Retina (tissue), 1 donor: Measurements from ENCODE around the gene GRAMD2B.
"Not testable (repeated sequence)": the region's sequence is repeated elsewhere in the genome, so short reads cannot be mapped to it uniquely, and the experiment has no call there.

Experiments
- DNase-seq: peaks from one replicate; pipeline ENCODE4 v3.0.0-alpha.2; 2016

Gene GRAMD2B, protein sequence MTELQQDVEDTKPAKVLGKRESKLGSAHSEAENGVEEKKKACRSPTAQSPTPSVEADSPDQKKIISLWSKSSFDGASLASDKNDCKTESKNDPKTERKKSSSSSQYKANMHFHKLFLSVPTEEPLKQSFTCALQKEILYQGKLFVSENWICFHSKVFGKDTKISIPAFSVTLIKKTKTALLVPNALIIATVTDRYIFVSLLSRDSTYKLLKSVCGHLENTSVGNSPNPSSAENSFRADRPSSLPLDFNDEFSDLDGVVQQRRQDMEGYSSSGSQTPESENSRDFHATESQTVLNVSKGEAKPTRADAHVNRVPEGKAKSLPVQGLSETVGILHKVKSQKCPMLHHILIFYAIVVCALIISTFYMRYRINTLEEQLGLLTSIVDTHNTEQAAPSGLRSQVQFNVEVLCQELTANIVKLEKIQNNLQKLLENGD

DNA sequence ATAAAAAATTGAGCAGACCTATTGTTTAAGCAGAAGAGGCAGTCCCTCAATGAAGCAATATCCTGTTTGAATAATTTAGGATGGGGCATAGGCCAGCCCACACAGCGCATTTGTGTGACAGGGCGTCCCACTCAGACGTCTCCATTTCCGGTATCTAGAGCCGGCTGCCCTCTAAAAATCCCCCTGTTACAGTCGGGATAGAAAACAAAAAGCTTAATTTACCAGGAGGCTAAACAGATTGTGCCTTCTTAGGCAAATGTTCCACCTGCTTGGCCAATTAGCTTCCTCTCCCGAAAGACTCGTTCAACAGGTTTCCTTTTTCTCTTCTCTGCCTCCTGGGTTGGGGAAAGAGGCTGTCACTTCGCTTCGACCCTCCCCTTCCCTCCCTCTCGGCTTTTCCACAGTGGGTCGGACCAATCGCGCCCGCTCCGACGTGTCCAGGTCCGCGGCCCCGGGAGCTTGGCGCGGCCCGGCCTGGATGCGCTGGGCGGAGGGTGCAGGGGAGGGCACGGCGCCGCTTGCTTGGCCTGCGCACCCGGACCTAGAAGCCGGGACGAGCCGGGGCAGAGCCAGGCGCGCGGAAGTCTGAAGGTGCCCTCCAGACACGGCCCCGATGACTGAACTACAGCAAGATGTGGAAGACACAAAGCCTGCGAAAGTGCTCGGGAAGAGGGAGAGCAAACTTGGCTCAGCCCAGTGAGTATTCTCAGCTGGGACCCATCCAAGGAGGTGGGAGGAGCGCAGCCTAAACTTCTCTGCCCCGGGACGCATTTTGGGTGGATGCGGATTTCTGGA is at the start of gene GRAMD2B:
GRAMD2B (plus strand) TSS at position 416 of the 795 bp plus-strand sequence; CDS start at position 614, 198 bp downstream.
- DNase-seq, result peak; percentile 87

DNA sequence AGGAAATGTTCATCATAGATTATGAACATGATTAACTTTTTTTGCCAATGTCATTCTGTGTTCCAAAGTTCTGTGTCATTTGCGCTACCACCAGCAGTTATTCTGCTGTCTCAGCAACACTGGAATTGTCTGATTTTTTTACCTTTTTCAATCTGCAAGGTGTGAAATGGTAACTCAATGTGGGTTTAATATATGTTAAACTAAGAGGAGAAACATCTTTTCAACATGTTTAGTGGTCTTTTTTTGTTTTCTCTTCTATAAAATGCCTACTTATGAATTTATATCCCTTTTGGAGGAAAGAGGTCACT is 49.1 kb upstream of the GRAMD2B start:
- no peak for DNase-seq

DNA sequence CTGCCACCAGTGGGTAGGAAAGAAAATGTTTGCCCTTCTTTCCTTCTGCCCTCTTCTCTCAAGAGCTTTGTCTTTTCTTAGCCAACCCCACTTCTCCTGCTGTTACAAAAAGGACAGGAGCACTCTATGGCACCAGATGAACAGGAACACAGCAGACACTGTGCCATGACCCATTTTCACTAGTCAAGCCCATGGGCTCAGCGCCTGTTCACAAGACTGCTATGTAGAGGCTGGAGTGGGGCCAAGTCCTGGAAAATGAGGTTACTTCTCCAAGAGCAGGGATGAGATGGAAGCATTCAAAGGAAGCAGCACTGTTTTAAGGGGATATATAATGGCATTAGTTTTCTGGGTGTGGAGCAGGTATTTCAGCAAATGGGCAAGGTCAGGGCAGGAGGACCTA is 46.8 kb upstream of the GRAMD2B start:
- DNase-seq, result no peak

DNA sequence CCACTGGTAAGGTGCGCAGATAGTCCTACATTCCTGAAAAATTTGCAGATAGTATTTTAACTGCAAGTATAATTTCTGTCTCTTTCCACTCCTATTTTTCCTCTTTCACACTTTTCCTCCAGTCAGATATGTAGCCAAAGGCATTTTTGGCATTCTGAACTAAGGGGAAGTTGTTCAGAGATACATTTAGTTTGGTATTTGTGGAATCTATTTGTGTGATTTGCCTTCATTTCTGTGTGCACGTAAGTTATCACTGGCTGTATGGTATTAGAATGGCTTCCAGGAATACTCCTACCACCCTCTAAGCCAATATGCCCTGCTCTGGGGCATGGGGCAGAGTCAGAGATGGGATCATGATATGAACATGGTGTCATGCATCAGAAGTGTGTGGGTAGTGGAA is 45.8 kb upstream of the GRAMD2B start:
- no peak for DNase-seq

DNA sequence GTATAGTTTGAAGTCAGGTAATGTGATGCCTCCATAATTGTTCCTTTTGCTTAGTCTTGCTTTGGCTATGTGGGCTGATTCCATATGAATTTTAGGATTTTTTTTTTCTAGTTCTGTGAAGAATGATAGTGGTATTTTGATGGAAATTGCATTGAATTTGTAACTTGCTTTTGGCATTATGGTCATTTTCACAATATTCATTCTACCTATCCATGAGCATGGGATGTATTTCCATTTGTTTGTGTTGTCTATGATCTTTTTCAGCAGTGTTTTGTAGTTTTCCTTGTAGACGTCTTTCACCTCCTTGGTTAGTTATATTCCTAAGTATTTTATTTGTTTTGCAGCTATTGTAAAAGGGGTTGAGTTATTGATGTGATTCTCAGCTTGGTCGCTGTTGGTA is 42.9 kb upstream of the GRAMD2B start:
- DNase-seq, result not testable (repeated sequence)

DNA sequence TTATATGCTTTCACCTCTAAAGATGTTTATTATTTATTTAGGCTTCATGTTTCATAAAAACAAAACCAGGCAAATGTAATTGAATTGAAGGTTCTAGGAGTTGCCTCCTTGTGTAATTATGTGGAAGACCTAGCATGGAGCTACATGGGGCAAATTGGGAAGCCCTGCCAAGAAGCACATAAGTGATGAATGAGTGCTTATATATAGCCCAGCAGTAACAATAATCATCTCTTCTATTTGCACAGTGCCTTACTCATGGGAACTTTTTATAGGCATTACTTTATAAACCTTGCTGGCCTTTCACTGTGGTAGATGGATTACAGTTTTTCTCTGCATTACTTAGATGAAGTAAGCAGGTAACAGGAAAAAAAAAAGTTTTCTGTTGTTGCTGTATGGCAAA is 40.0 kb upstream of the GRAMD2B start:
- DNase-seq, result no peak

DNA sequence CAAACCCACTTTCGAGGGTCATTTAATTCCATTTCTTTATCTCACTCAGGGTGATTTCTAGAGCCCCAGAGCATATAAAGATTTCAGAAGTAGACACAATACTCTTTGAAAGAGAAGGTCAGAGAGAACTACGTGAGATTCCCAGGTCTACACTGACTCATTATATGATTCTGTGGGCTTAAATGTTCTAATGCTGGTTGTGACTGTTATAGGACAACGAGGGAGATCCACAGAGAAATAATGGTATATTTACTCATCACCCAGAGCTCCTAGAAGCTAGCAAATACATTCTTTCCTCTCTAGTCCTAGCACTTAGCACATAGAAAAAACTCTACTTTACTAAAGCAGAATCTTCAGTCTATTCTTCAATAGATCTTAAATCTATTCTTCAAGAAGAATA is 39.4 kb upstream of the GRAMD2B start:
- DNase-seq, result no peak

DNA sequence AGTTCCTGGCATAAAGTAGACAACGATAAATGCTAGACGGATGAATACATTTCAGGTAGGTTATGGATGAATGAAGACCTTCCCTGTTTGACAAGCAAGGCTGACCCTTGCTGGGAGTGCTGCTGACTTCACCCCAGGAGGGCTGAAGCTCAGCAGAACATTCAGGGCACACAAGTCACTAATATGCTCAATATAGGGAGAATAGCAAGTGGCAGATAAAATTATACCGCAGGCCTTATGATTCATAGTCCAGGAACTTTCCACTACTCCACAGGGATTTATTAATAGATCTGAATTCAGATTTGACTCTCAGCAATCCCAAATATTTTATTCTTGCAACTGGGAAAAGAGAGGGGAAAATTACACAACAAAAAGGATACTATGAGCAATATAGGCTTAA is 38.2 kb upstream of the GRAMD2B start:
- DNase-seq, result no peak

DNA sequence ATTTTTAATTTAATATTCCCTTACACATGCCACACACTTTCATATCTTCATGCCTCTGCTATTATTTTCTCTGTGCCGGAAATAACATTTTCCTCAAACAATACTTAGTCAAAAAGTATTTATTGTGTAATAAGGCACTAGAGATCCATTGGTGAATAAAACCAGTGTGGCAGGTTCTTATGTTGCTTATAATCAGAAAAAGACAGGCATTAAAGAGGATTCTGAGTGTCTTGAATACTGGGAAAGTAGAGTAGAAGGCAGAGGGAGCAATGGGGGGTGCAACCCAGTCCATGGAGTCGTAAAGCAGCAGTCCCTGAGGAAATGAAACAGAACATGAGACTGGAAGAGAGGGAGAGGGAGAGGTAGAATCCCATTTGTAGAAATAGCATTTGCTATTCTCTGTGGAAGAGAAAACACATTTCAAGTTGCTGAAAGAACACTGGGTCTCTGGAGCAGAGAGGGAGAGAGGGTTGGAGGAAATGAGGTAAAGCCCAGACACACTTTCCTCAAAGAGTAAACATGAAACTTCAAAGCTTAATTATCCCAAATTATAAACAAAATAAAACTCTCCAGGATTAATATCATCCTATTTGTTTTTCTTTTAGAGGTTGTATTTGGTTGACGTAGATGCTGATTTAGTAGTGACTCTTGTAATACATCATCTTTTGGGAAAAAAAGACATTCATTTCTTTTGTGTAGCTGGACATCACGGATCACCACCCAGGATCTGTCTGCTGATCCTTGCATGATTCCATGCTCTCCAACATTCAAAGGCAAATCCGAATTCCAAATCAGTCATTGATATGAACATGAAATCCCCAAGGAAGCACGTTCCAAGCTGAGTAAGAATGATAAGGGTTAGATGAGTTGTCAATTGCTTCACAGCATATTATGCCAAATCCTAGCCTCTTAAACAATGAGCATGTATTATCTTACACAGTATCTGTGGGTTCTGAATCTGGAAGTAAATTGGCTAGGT is 37.4 kb upstream of the GRAMD2B start:
- DNase-seq, result no peak

DNA sequence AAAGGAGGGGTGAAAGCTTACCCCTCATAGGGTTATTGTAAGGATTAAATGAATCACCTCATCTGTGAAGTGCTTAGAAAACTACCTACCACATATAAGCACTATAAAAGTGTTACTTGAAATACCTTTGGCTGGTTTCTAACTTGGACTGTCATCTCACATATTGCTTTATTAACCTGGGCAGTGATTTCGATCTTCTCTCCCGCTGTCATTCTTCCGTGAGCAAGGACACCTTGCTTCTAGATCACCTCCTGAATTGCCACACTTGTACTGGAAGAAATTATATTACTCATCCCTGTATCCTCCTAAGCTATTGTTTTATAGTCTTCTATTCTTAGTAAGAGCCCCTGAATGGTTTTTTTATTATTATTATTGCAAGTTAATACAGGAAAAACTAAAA is 34.0 kb upstream of the GRAMD2B start:
- DNase-seq, result no peak

DNA sequence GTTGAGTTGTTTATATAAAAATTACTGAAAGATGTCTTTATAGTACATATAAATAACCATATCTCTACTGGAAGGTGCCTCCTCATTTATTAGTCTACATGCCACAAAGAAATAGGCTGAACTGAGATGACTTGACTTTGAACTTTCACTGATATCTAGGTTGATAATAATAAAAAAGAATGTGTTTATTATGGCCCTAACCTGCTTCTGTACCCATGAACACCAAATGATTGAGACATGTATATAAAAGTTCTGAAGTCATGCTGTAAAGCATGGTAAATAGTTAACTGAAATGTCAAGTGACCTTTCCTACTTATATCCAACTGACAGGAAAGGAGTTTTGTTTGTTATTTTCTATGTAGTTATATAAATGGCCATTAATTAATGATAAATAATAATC is 33.2 kb upstream of the GRAMD2B start:
- DNase-seq, result no peak

DNA sequence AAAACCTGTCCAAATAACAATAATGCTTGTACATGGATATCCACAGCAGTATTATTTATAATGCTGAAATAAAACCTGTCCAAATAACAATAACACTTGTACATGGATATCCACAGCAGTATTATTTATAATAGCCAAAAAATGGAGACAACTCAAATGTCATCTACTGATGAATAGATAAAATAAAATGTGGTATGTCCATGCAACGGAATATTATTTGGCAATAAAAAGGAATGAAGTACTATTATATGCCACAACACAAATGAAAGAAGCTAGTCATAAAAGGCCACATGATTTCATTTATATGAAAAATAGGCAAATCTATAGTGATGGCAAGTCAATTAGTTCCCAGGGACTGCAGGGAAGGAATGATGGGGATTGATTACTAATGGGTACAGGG is 31.8 kb upstream of the GRAMD2B start:
- no peak for DNase-seq

DNA sequence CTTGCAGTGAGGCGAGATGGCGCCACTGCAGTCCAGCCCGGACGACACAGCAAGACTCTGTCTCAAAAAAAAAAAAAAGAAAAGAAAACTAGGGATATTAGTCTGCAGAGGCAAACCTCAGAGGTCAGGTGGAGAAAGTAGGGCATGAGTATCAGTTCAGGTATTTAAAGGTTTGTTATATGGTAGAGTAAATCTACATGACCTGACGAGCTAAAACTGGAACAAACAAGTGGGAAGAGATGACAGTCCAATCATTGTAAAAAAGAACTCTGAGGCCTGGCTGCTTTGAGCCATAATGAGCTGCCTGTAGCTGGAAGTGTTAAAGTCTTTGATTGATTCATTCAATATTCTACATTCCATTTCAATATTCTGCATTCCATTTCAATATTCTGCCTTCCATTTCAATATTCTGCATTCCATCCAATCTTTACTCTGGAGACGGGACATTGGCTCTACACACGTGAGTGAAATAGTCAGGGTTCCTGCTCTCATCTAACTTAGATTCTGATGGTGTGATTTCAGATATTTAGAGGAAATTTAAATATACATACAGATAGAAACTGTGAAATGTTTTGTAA is 28.9 kb upstream of the GRAMD2B start:
- DNase-seq, result no peak

DNA sequence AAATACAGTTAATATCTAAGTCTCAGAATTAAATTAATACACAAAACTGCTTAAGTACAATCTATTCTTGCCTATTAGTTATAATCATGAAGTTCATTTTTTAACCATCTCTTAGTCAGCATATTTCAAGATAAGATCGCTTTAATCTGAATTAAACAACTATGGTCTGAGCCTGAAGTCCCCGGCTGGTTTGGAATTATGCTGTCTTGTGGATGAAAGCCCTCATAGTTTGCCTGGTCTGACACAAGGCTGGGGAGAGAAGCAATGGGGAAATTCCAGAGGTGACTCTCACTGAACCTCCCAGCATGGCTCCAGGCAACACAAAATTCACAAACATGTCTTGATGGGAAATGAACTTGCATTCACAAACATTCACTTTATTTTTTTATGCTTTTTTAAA is 28.0 kb upstream of the GRAMD2B start:
- no peak for DNase-seq

DNA sequence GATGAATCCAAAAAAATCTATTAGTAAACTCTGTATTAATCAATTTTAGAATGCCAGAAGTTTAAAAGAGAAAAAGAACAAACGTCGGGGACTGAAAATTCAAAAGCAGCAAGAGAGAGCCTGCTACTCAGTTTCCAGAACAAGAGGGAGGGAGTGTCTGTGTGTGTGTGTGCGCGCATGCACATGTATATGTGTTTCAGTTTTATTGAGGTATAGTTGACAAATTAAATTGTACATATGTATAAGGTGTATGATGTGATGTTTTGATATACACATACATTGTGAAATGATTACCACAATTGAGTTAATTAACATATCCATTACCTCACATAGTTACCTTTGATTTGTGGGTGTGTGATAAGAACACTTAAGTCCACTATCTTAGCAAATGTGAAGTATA is 27.6 kb upstream of the GRAMD2B start:
- no peak for DNase-seq

DNA sequence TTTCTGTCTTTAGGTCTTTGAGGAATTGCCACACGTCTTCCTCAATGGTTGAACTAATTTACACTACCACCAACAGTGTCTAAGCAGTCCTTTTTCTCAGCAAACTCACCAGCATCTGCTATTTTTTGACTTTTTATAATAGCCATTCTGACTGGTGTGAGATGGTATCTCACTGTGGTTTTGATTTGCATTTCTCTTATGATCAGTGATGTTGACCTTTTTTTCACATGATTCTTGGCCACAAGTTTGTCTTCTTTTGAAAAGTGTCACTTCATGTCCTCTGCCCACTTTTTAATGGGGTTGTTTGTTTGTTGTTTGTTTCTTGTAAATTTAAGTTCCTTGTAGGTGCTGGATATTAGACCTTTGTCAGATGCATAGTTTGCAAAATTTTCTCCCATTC is 26.5 kb upstream of the GRAMD2B start:
- not testable (repeated sequence) for DNase-seq

DNA sequence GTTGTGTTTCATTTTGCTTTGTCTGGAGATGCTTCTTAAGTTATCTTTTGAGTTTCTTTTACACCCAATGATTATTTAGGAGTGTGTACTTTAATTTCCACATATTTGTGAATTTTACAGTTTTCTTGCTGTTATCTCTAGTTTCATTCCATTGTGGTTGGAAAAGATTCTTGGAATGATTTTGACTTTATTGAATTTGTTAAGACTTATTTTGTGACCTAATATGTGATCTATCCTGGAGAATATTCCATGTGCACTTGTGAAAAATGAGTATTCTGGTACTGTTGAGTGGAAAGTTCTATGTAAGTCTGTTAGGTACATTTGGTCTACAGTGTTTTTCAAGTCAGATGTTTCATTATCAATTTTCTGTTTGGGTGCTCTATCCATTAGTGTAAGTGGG is 24.4 kb upstream of the GRAMD2B start:
- DNase-seq, result no peak

DNA sequence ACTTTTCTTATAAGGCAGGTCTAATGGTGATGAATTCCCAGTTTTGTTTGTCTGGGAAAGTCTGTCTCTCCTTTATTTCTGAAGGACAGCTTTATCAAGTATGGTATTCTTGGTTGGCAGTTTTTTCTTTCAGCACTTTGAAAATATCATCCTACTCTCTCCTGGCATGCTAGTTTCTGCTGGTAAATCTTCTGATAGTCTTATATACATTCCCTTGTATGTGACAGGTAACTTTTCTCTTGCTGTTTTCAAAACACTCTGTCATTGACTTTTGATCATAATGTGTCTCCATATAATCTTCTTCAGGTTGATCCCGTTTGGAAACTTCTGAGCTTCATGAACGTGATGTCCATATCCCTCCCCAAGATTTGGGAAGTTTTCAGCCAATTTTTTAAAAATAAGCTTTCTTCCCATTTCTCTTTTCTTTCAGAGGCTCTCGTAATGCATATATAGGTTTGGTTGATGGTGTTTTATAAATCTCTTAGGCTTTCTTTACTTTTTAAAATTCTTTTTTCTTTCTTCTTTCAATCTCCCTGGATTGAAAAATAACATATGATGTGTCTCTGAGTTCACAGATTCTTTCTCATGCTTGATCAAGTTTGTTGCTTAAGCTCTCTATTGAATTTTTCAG is 22.5 kb upstream of the GRAMD2B start:
- DNase-seq, result no peak

DNA sequence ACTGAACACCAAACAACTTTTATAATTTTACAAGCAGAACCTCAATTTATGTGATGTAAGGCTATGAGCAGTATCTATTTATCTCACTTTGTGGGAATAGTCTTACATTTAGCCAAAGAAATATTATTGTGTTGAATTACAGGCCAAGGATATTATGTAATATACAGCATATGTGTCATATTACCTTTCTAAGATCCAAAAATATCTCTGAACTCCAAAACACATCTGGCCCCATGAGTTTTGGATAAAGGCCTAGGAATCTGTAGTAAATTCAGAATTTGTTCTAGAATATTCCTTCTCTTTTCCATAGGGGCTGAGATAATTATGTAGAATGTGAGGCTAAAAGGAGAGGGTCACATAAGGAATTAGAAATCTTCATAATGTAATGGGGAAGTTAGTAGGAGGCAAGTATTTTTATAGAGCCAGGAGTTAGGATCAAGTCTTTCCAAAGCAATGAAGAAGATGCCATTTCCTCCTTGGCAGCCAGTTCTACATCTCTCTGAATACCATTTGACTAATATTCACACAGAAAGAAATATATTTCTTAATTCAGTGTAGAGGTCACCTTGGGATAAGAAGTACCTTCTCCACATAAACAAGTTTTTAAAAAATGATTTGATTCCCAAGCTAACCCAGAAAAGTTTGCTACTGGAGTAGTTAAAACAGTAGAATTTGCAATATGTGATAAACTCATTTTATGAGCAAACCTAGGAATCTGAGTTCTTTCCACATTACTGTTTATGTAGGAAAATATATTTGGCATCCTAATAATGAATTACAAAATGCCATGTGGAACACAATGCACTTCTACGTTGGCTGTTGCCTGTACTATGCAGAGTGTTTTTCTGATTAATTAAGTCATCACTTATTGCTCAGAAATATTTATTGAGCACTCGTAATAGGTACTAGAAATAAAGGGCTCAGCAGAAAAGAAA is 20.3 kb upstream of the GRAMD2B start:
- no peak for DNase-seq

DNA sequence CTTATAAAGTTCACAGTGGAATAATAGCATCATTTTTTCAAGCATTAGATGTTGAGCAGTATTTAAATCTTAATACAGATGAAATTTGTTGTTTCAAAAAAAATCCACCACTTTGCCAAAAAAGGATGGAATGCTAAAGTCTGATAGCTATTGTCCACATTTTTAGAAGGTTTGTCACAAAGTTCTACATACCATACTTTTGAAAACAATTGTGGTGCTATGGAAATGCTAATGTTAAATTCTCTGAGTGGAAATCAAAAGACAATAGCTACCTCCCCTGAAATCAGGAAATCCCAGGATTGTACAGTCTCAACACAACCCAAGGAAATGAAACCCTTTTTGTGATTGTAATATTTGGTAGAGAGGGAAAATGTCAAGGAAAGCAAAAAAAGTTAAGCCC is 19.3 kb upstream of the GRAMD2B start:
- no peak for DNase-seq

DNA sequence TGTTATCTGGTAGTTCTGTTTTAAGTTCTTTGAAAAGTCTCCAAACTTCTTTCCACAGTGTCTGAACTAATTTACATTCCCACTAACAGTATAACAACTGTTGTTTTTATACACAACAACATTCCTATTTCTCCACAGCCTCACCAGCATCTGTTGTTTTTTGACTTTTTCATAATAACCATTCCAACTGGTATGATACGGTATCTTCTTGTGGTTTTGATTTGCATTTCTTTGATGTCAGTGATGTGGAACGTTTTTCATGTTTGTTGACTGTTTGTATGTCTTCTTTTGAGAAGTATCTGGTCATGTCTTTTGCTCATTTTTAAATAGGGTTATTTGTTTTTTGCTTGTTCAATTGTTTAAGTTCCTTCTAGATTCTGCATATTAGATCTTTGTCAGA is 12.6 kb upstream of the GRAMD2B start:
- no peak for DNase-seq
